Measurements from ENCODE around the gene INTS6L.

INTS6L gene, protein sequence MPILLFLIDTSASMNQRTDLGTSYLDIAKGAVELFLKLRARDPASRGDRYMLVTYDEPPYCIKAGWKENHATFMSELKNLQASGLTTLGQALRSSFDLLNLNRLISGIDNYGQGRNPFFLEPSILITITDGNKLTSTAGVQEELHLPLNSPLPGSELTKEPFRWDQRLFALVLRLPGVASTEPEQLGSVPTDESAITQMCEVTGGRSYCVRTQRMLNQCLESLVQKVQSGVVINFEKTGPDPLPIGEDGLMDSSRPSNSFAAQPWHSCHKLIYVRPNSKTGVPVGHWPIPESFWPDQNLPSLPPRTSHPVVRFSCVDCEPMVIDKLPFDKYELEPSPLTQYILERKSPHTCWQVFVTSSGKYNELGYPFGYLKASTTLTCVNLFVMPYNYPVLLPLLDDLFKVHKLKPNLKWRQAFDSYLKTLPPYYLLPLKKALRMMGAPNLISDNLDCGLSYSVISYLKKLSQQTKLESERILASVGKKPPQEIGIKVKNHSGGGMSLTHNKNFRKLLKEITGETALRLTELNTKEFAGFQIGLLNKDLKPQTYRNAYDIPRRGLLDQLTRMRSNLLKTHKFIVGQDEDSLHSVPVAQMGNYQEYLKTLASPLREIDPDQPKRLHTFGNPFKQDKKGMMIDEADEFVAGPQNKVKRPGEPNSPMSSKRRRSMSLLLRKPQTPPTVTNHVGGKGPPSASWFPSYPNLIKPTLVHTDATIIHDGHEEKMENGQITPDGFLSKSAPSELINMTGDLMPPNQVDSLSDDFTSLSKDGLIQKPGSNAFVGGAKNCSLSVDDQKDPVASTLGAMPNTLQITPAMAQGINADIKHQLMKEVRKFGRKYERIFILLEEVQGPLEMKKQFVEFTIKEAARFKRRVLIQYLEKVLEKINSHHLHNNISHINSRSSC
- 65.6 to 119 (median 97.2) reads per million in 3 experiments for total RNA-seq

GRCh38 chrX:135520553-135521404, at the start of gene INTS6L:
Gene INTS6L (plus strand): TSS chrX:135520660. CDS start chrX:135520993, 333 bp downstream.
- DNase-seq: peak; percentile 89

- DNase-seq: no peak
Measured at GRCh38 chrX:135476378-135476777, 44.1 kb upstream of the INTS6L start.

GRCh38 chrX:135477576-135477975, 42.9 kb upstream of the INTS6L start:
- DNase-seq: peak; percentile 32

DNA sequence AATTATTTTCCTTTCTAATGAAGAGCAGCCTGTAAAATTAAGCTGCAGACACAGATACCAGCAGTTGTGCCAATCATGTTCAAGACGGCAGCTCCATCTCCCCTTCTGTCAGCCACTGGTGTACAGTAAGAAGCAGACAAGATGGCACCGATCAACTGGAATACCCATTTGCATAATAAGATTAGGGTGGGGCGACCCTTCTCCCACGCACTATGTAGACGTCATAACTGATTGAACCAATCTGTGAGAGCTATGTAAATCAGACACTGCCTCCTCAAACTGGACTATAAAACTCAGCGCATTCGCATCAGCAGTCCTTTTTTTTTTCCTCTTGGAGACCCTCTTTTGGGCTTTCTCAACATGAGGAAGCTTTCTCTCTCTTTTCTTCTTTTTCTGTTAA, 40.4 kb upstream of the INTS6L start:
- no peak for DNase-seq

GRCh38 chrX:135481696-135482179, 38.7 kb upstream of the INTS6L start:
- no peak for DNase-seq

GRCh38 chrX:135484641-135485289, 35.7 kb upstream of the INTS6L start:
- DNase-seq: peak; percentile 28

DNA sequence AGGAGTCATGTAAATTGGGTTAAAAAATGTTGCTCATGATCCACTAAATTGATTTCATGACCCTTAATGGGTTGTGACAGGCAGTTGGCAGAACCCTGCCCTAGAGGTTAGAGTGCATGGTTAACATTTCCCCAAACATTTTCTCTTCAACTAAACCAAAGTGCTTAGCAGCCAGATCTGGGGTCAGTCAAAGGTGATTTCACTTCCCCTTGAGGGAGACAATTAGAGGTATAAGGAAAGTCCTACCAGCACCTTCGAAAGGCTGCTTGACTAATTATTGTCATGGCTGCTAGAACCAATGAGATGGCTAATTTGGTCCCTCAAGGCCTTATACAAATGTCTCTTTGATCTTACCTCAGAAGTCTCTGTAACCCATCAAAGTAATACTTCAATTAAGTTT, 30.9 kb upstream of the INTS6L start:
- no peak for DNase-seq

GRCh38 chrX:135490979-135491514, 29.4 kb upstream of the INTS6L start:
- DNase-seq: no peak

DNA sequence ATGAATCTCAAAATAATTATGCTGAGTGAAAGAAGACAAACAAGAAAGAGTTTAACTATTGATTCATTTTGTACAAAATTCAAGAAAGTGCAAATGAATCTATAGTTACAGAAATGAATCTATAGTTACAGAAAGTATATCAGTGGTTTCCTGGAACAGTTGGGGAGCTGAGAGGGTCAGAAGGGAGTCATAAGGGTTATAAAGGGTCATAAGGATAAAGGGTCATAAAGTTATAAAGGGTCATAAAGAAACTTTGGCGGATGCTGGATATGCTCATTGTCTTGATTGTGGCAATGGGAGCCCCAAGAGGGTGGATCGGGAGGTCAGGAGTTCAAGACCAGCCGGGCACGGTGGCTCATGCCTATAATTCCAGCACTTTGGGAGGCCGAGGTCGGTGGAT, 26.0 kb upstream of the INTS6L start:
- no peak for DNase-seq

- DNase-seq: no peak
Measured at GRCh38 chrX:135497736-135498135, 22.7 kb upstream of the INTS6L start.

- DNase-seq: no peak
Measured at GRCh38 chrX:135498236-135498635, 22.2 kb upstream of the INTS6L start.

DNA sequence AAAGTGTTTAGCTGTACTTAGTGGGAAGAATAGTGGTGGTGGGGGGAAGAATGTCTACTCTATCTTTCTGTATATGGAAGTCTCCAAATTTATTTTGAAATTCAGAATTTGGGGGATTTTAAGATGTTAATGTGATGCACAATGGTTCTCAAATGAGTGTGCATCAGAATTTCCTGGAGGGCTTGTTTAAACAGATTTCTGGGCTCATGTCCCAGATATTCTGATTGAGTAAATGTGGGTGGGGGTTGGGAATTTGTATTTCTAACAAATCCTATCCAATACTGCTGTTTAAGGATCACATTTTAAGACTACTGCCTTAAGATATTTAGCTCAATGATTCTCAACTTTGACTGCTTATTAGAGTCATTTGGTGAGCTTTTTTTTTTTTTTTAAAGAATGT, 15.1 kb upstream of the INTS6L start:
- no peak for DNase-seq

GRCh38 chrX:135509885-135510284, 10.6 kb upstream of the INTS6L start:
- no peak for DNase-seq

DNA sequence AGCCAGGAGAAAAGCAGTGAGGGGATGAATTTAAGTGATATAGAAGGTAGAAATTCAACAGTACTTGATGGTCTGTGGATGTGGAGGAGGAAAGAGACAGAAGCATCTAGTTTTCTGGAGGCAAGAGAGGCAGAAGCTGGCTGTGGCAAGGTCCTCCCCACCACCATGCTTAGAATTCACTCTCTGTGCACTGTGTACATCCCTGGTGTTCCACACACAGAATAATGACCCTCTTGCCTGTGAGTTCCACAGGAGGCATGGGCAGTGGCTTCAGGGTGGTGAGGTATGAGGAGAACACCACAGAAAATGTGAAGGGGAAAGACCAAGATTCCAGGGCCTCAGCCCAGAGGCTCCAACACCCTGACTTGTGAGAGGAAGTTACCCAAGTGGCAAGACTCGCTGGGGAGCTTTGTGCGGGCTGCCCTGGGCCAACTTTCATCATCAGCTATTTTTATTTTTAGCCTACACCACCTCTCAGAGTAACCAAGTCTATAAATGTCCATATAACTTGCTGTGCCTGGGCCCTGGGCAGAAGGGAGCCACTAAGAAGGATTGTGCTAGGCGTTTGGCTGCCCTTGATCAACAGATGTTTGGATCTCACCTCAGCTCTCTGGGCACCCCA, 7.8 kb upstream of the INTS6L start:
- DNase-seq: no peak

DNA sequence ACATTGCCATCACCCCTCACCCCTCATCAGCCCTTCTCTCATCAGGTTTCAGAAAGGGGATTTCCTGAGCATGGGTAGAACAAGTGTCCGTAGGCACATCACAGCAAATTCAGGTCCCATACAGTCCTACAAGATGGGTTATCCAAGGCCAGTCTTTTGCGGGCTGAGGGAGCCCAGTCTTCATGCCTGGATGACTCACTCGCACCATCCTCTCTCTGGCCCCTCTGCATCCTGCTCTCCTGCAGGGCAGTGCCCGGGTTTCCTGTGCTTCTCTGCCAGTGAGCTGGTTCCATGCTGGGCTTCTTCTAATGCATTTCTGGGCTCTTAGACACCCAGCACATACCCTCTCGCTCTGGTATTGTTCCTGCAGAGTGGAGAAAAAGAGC, 7.3 kb upstream of the INTS6L start:
- DNase-seq: no peak

DNA sequence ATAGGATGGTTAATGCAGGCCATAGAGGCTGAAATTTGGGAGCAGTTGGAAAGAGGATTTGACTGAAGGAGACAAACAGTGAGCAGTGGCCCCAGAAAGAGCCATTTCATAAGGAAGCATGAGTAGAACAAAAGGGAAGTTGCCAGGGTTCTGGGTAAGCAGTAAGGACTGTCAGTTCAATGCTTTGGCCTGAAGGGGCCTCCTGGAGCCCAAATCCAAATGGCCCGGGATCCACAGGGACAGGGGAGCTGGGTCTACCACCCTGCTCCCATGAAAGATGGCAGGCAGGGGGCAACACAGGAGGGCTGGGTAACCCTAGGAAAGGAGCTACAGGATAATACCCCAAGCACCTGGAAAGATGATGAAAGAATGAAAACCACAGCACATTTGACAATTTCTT, 4.1 kb upstream of the INTS6L start:
- DNase-seq: no peak

- DNase-seq: no peak
Measured at GRCh38 chrX:135518161-135518560, 2.3 kb upstream of the INTS6L start.

GRCh38 chrX:135520022-135520552, 373 bp upstream of the INTS6L start:
- DNase-seq: no peak

DNA sequence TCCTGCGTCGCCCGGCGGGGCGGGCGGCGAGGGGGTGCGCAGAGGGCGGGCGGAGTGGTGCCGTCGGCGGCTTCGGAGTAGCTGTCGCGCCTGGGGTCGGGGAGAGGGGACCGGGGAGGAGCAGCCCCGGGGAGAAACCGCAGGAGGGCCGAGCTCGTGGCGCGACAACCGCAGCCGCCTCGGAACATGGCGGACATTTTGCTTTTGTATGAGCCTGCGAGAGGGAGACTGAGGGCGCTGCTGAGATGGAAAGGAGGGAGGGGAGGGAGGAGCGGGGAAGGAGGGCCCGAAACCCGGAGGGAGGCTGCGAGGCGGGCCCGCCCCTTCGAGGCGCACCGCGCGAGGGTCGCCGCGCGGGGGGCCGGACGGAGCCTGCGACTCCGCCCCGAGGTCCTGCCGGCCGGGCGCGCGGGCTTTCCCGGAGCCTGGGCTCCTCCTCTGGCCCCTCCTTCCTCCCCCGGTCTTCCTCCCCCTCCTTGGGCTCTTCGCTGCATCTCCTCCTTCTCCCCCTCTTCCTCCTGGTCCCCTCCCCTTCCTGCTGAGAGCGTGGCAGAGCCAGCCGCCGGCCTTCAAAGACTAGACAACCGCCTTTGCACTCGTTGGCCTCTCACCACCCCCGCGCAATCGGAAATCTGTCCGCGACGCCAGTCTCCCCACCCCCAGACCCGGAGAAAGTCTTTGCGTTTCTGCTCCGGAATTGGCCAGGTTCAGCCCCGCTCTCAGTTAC, 1.1 kb downstream of the INTS6L start:
- peak; percentile 84 for DNase-seq

DNA sequence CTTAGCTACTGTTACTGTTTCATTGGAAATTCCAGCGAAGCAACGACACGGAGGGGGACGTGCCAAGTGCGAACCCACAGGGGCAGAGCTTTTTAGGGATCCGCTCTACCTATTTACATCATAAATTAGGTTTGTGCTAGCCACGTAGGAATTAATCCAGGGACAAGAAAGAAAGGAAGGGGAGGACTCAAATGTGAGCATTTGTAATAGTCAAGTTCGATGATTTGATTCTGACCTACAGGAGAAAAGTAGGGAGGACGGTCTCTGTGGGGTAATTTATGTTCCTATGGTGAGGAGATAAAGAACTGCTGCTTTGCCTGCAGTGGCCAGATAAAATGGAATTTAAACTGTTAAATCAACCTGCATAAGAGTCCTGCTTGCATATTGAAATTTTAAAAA, 1.7 kb downstream of the INTS6L start:
- no peak for DNase-seq

Measured in central memory CD4-positive, alpha-beta T cell (primary cell).